GM18868 (cell line): ENCODE measurements around the gene RMDN3.

ENCODE experiments used
- ATAC-seq: cut with Tn5 transposase; IDR thresholded peaks from one replicate; pipeline ENCODE4 v1.9.1; 2021; ENCODE audit warnings: mild to moderate bottlenecking, moderate library complexity; ENCODE audit not compliant: unreplicated experiment

The RMDN3 gene

GRCh38 chr15:40750885-40751284, 4.2 kb downstream of the RMDN3 start:
- ATAC-seq: no peak

- no peak for ATAC-seq
Measured at GRCh38 chr15:40749151-40749630, 5.9 kb downstream of the RMDN3 start.

GRCh38 chr15:40747685-40748631, 7.1 kb downstream of the RMDN3 start:
- ATAC-seq: no peak

GRCh38 chr15:40746916-40747418, 8.1 kb downstream of the RMDN3 start:
- no peak for ATAC-seq

- ATAC-seq: no peak
Measured at GRCh38 chr15:40744815-40745152, 10.3 kb downstream of the RMDN3 start.

GRCh38 chr15:40743921-40744814, 10.9 kb downstream of the RMDN3 start:
- no peak for ATAC-seq

GRCh38 chr15:40743485-40743901, 11.6 kb downstream of the RMDN3 start:
- ATAC-seq: no peak

- no peak for ATAC-seq
Measured at GRCh38 chr15:40739854-40740253, 15.2 kb downstream of the RMDN3 start.

GRCh38 chr15:40739047-40739446, 16.0 kb downstream of the RMDN3 start:
- ATAC-seq: no peak

- ATAC-seq: no peak
Measured at GRCh38 chr15:40737048-40737447, 18.0 kb downstream of the RMDN3 start.

- no peak for ATAC-seq
Measured at GRCh38 chr15:40736575-40736974, 18.5 kb downstream of the RMDN3 start.

GRCh38 chr15:40731034-40731433, 24.0 kb downstream of the RMDN3 start:
- ATAC-seq: no peak

- no peak for ATAC-seq
Measured at GRCh38 chr15:40723919-40724318, 31.1 kb downstream of the RMDN3 start.

- no peak for ATAC-seq
Measured at GRCh38 chr15:40722934-40723333, 32.1 kb downstream of the RMDN3 start.

GRCh38 chr15:40722354-40722753, 32.7 kb downstream of the RMDN3 start:
- no peak for ATAC-seq

GRCh38 chr15:40721701-40722100, 33.4 kb downstream of the RMDN3 start:
- no peak for ATAC-seq

GRCh38 chr15:40716165-40716564, 38.9 kb downstream of the RMDN3 start:
- no peak for ATAC-seq

GRCh38 chr15:40714144-40714543, 40.9 kb downstream of the RMDN3 start:
- no peak for ATAC-seq

- no peak for ATAC-seq
Measured at GRCh38 chr15:40706121-40706520, 48.9 kb downstream of the RMDN3 start.

GRCh38 chr15:40702077-40702476, 53.0 kb downstream of the RMDN3 start:
- ATAC-seq: no peak

- no peak for ATAC-seq
Measured at GRCh38 chr15:40697916-40698315, 57.1 kb downstream of the RMDN3 start.
